Measurements from ENCODE around the gene HAUS8.

GRCh38 chr19:17054746-17055145 lies 20.5 kb downstream of the HAUS8 start:
- no peak for TF ChIP-seq CTCF (conservative IDR thresholded peaks at IDR 0.05; ENCODE audit: low read length)
- TF ChIP-seq EZH2phosphoT487 (IDR thresholded peaks at IDR 0.05; ENCODE audit: borderline replicate concordance, low read depth, low read length): no peak
